GM19351 (cell line): ENCODE results near the gene NLRP14.

Source experiments
- ATAC-seq: cut with Tn5 transposase; IDR thresholded peaks from one replicate; pipeline ENCODE4 v1.9.1; 2021; ENCODE audit warnings: mild to moderate bottlenecking, moderate library complexity; ENCODE audit not compliant: unreplicated experiment

Gene NLRP14

GRCh38 chr11:7056828-7057513 lies 36.7 kb downstream of the NLRP14 start:
- no peak for ATAC-seq

- no peak for ATAC-seq
Observed at GRCh38 chr11:7057641-7058040, 37.4 kb downstream of the NLRP14 start.

- no peak for ATAC-seq
Observed at GRCh38 chr11:7060868-7061267, 40.6 kb downstream of the NLRP14 start.

- ATAC-seq: no peak
Observed at GRCh38 chr11:7062534-7062933, 42.3 kb downstream of the NLRP14 start.

GRCh38 chr11:7072401-7073028 lies 52.2 kb downstream of the NLRP14 start:
- ATAC-seq: no peak

GRCh38 chr11:7077101-7077500 lies 56.8 kb downstream of the NLRP14 start:
- ATAC-seq: no peak

- no peak for ATAC-seq
Observed at GRCh38 chr11:7079545-7080135, 59.4 kb downstream of the NLRP14 start.

GRCh38 chr11:7080900-7081299 lies 60.6 kb downstream of the NLRP14 start:
- no peak for ATAC-seq

GRCh38 chr11:7081441-7081840 lies 61.2 kb downstream of the NLRP14 start:
- no peak for ATAC-seq

- no peak for ATAC-seq
Observed at GRCh38 chr11:7088921-7089320, 68.6 kb downstream of the NLRP14 start, which contains the start of gene RBMXL2. RBMXL2 (plus strand) TSS chr11:7088998; CDS start chr11:7089121, 123 bp downstream.

- ATAC-seq: no peak
Observed at GRCh38 chr11:7089328-7090251, 69.3 kb downstream of the NLRP14 start.

- ATAC-seq: peak; percentile 95
Observed at GRCh38 chr11:7098235-7098832, 78.1 kb downstream of the NLRP14 start.

- ATAC-seq: no peak
Observed at GRCh38 chr11:7115780-7116179, 95.5 kb downstream of the NLRP14 start.

- ATAC-seq: no peak
Observed at GRCh38 chr11:7116370-7116769, 96.1 kb downstream of the NLRP14 start.
